ENCODE data around the gene RAPGEF4.

GRCh38 chr2:173033084-173033483 lies 297.4 kb downstream of the RAPGEF4 start:
- TF ChIP-seq CTCF (IDR thresholded peaks at IDR 0.05), result no peak
- no peak for TF ChIP-seq POLR2A (IDR thresholded peaks at IDR 0.05)

All from stomach (tissue), 4 donors.